GM18951 (cell line): ENCODE results near the gene DELE1.

ENCODE experiments used
- POLR2A ChIP-seq: IDR thresholded peaks from 4 replicates; pipeline ENCODE4 v1.6.1; 2011; ENCODE audit warnings: mild to moderate bottlenecking; ENCODE audit not compliant: insufficient read length, insufficient read depth; ENCODE audit errors: extremely low read depth
- in situ Hi-C: fragments of 300-500 bp; cut with MboI; formaldehyde crosslinking; loops from one replicate; pipeline ENCODE4 v1.12.0; 2022; ENCODE audit warnings: low sequenced_read_pairs, mixed read lengths, inconsistent platforms; ENCODE audit not compliant: unreplicated experiment

DELE1 gene

GRCh38 chr5:141963701-141964100, 40.0 kb downstream of the DELE1 start:
- no peak for TF ChIP-seq POLR2A

GRCh38 chr5:141965071-141965470, 41.4 kb downstream of the DELE1 start:
- in situ Hi-C loops = no loop called here
- TF ChIP-seq POLR2A = no peak

More at GRCh38 chr5:141963701-141964100, 40.0 kb downstream of the DELE1 start:
- in situ Hi-C loops = no loop called here

GRCh38 chr5:141966275-141966962, 42.7 kb downstream of the DELE1 start:
- in situ Hi-C loops = no loop called here
- no peak for TF ChIP-seq POLR2A

GRCh38 chr5:141966963-141967333, 43.3 kb downstream of the DELE1 start:
- no peak for TF ChIP-seq POLR2A

GRCh38 chr5:141968914-141969608, 45.4 kb downstream of the DELE1 start, which contains the start of gene RNF14:
Gene RNF14 (plus strand): TSS chr5:141969105. CDS start chr5:141973589, 4,484 bp downstream.
- in situ Hi-C loops = no loop called here
- TF ChIP-seq POLR2A = peak; percentile 90

More at GRCh38 chr5:141966963-141967333, 43.3 kb downstream of the DELE1 start:
- in situ Hi-C loops = no loop called here

- TF ChIP-seq POLR2A = no peak
- in situ Hi-C loops = no loop called here
Observed at GRCh38 chr5:141969783-141970771, 46.4 kb downstream of the DELE1 start.

GRCh38 chr5:141973871-141974595, 50.4 kb downstream of the DELE1 start:
- in situ Hi-C loops = no loop called here
- no peak for TF ChIP-seq POLR2A

GRCh38 chr5:141976176-141976575, 52.5 kb downstream of the DELE1 start:
- TF ChIP-seq POLR2A = no peak
- in situ Hi-C loops = loop anchor here (25.0 kb wide), 1 partner anchor 586 kb away; no protein-coding TSS in a partner anchor

- in situ Hi-C loops = loop anchor here (25.0 kb wide), 1 partner anchor 584 kb away; no protein-coding TSS in a partner anchor
- no peak for TF ChIP-seq POLR2A
Observed at GRCh38 chr5:141978389-141978788, 54.7 kb downstream of the DELE1 start.

GRCh38 chr5:141982626-141983025, 59.0 kb downstream of the DELE1 start:
- TF ChIP-seq POLR2A = no peak
- in situ Hi-C loops = loop anchor here (25.0 kb wide), 1 partner anchor 580 kb away; no protein-coding TSS in a partner anchor

GRCh38 chr5:141986072-141986471, 62.4 kb downstream of the DELE1 start:
- no peak for TF ChIP-seq POLR2A
- in situ Hi-C loops = loop anchor here (25.0 kb wide), 1 partner anchor 576 kb away; no protein-coding TSS in a partner anchor

- TF ChIP-seq POLR2A = no peak
- in situ Hi-C loops = loop anchor here (10.0 to 25.0 kb wide), 2 partner anchors 155 to 573 kb away; no protein-coding TSS in a partner anchor
Observed at GRCh38 chr5:141989720-141990119, 66.0 kb downstream of the DELE1 start.
